ENCODE data around the gene ZNF664.

The ZNF664 gene

DNA sequence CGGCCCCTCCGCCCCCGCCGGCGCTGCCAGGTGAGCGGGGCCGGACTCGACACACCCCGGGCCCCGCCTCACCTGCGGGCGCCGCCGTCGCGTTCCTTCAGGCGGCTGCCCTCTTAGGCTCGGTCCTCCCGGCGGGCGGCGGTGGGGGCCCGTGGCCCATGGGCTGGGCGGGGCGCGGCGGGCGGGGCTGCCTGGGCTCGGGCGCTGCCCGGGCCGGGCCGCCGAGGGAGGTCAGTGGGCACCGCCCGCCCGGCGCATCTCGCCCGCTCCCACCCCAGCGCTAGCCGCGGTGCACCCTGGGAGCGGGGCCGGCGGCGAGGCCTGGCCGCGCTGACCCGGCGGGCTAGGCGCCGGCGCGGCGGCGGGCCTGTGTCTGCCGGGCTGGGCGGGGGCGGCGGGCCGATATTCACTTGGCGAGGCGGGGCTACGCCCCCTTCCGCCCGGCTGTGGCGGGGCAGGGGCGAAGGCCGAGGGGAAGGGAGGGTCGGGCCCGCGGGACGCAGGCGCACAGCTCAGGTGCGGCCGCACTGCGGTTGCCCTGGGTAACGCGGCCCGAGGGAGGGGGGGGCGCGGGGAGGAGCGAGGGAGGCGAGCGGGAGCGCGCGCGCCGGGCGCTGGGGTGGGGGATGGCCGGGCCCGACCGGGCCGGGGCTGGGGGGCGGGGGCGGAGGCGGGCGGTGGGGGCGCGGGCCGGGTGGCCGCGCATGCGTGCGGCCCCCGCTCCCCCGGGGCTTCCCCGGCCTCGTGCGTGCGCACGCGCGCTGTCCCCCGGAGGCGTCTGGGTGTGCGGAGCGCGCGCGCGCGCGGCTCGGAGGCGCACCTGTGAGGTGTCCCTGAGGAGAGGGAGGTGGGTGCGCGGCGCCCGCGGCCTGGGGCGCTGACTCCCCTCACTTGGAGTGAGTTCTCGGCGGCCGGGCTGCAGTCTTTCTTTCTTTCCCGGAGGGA lies at the start of gene ZNF664, which contains the start of gene CCDC92:
Gene ZNF664 (plus strand): TSS at position 759 of the 945 bp plus-strand sequence. CDS start 38,930 bp downstream, outside the sequence.
Gene CCDC92 (minus strand): TSS at position 375 of the 945 bp plus-strand sequence. CDS start 28,526 bp downstream, outside the sequence.
- DNase-seq, result peak; percentile 96

DNA sequence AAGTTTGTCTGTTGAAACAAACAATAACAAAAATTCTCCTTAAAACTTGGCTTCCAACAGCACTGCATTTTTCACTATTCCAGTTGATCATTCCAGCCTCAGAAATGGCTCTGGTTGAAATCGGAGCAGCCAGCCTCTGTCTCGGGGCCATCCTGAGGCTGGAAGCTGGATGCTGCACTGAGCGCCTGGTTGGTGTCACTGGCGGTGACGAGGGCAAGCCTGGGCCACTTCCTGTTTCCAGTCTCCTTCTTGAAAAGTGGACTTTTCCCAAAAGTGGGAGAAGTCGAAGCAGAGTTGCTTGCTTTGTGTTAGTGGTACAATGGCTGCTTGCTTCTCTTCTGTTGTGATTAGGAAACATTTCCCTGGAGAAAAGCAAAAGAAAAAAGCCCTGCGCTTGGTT lies 49.1 kb upstream of the ZNF664 start:
- DNase-seq, result no peak

DNA sequence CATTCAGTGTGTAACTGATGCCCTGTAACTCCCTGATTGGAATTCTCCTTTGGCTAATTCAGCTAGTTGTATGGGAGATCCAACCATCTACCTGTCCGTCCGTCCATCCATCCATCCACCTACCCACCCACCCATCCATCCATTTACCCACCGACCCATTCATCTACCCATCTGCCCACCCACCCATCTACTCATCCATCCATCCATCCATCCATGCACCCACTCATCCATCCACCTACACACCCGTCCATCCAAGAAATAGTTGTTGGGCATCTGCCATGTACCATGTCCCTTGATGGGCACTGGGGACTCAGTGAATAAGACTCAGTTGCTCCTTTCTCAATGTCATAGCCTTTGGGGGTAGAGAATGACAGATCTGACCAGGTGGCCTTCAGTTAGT lies 48.5 kb upstream of the ZNF664 start:
- DNase-seq, result no peak

DNA sequence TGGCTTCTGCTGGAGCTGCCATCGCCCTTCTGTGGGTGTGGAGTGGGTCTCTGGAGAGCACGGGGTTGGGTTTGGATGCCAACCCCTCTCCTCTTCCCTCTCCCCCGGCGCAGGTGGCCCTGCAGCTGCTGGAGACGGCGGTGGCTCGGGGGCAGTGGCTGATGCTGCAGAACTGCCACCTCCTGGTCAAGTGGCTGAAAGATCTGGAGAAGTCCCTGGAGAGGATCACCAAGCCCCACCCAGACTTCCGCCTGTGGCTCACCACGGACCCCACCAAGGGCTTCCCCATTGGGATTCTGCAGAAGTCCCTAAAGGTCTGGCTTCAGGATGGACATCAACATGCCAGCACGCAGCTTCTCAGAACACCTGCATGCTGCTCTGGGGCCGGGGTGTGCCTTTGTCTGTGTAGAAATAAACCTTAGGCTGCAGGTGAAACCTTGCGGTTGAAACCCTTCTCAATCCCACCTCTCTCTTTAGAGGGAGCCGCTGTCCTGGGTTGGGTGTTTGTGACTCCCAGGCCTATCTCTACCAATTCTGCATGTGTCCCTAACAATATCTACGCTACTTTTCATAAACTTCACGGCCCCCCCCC lies 44.6 kb upstream of the ZNF664 start:
- peak; percentile 60 for DNase-seq

DNA sequence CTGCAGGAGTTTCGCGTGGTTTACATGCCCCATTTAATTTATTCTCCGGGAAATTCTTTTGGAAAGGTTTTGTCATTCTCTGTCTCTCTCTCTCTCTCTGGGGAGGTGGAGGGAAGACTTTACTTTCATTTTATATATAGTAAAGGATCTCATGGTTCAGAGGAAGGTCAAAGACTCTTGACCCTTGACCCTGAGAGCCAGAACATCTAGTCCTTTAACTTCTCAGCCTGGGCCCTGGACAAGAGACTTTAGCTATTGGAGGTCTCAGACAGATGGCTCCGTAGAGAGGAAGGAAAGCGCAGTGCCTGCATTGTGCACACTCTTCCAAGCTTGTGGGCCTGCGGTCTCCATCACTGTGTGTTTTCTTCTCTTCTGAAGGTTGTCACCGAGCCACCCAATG lies 44.1 kb upstream of the ZNF664 start:
- DNase-seq, result no peak

DNA sequence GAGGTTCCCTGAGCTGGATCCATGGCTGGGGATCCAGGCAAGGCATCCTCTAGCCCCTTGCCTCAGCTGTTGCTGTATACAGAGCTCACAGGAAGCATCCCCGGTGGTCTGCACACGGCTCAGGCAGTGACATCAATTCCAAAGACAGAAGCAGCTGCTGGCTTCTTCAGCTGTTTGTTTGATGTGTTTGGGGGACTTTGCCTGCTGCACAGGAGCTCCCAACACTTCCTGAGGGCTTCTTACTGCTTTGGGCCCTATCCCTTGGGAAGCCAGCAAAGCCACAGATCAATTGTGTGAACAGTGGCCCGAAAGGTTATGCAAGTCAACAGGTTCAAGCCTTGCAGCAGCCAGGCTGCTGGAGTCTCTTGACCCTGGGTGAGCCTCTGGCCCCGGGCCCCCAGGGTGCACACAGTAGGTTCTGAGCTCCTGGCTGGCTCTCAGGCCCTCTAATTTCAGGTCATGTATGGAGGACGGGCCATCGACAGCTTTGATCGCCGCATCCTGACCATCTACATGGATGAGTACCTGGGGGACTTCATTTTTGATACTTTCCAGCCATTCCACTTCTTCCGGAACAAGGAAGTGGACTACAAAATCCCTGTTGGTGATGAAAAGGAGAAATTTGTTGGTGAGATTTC lies 43.0 kb upstream of the ZNF664 start:
- DNase-seq, result no peak

DNA sequence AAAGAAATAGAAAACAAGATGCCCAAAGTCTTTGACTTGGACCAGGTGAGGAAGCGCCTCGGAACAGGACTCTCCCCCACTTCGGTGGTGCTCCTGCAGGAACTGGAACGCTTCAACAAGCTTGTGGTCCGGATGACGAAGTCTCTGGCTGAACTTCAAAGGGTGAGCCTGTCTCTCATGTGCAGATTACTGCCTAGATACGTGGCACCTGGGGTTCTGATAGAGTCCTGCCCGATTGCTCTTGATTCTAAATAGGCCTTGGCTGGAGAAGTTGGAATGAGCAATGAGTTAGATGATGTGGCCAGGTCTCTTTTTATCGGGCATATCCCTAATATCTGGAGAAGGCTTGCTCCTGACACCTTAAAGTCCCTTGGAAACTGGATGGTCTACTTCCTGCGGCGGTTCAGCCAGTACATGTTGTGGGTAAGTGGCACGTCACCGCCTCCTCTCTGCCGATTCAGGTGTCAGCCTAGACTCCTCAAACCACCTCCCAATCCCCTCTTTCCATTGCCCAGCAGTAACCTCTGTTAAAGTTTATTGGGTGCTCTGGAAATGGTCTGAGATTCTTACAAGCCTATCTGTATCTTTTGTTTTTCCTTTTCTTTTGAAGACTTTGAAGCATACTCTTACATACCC lies 41.2 kb upstream of the ZNF664 start:
- no peak for DNase-seq

DNA sequence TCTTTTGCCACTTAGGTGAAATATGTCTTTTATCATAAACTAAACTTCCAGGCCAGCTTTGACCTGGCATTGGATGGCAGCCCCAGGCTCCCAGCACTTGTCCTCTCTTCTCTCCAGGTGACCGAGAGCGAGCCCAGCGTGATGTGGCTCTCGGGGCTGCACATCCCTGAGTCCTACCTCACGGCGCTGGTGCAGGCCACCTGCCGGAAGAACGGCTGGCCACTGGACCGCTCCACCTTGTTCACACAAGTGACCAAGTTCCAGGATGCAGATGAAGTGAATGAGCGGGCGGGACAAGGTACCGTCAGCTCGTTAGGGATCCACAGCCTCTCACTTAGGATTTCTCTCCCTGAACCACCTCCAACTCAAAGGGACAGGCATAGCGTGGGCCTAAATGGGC lies 39.8 kb upstream of the ZNF664 start:
- no peak for DNase-seq

DNA sequence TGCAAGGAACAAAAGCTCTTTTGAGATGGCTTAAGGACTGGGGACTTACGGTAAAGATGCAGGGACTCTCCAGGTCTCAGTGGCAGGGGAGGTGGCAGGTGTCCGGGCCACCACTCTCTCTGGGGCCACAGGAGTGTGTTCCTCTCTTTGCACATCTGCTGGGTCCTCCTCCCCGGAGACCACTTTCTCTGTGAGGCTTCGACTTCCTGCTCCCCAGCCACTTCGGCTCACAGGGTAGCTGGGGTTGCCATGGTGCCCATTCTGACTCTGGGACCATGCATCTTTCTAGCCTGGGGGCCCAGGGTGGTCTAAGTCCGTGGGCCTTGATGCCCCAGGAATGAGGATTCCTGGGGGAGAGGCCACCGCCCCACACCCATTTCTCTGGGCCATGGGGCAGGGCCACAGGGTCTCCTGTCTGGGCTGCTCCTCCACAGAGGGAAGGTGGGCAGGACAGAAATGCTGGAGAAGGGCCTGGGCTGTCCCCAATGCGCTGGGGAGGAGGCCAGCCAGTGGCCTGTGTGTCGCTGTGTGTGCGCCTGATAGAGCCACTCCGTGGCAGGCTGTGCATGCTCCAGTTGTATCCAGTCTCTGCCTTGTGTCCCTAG lies 38.9 kb upstream of the ZNF664 start:
- DNase-seq, result peak; percentile 19

DNA sequence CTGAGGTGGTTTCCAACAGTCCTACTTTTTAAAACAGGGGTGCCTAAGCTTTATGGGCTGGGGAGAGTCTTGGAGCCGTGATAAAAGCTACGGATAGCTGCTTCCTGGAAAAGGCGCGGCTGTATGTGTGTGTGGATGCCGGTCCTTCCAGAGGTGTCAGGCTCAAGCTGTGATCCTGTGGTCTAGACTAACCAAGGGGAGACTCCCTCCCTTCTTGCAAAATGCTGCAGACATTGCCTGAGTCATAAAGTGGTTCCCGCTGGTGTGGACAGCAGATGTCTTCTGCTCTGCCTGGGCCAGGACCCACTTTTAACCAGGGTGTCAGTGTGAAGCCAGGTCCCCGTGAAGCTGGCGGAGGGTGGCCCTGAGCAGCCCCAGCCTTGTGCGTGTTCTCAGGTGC lies 38.2 kb upstream of the ZNF664 start:
- DNase-seq, result no peak

DNA sequence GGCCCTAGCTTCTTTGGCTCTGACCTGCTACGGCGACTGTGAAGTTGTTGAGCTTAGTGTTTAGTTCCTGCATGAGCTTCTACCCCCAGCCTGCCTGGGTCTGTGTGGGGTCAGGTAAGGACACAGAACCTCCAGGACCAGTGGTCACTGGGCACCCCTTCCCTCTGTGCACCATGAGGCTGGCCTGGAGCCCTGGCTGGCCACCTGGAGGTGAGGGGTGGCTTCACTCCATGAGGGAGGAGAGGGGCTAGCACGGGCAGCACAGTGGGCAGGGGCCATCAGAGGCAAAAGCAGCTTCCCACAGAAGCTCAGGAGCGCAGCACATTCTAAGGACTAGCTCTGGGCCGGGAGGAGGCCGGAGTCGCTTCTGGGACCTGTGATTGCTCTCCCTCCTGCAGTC lies 37.1 kb upstream of the ZNF664 start:
- DNase-seq, result no peak

DNA sequence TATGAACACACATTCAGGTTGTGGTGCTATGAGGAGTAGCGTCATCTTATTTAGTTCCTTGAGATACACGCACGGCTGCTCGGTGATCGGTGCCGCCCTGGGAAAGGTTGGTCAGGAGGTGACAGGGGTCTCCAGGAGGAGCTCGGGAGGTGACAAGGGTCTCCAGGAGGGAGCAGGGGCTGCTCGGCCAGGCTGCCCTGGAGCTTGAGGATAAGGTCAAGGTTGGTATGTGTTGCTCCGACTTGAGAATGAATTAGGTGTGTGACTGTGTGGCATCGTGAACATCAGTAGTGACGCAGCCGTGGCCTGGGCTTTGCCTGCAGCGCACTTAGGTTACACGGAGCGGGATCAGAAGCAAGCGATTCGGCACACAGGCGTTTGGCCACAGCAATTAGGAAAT lies 36.5 kb upstream of the ZNF664 start:
- no peak for DNase-seq

DNA sequence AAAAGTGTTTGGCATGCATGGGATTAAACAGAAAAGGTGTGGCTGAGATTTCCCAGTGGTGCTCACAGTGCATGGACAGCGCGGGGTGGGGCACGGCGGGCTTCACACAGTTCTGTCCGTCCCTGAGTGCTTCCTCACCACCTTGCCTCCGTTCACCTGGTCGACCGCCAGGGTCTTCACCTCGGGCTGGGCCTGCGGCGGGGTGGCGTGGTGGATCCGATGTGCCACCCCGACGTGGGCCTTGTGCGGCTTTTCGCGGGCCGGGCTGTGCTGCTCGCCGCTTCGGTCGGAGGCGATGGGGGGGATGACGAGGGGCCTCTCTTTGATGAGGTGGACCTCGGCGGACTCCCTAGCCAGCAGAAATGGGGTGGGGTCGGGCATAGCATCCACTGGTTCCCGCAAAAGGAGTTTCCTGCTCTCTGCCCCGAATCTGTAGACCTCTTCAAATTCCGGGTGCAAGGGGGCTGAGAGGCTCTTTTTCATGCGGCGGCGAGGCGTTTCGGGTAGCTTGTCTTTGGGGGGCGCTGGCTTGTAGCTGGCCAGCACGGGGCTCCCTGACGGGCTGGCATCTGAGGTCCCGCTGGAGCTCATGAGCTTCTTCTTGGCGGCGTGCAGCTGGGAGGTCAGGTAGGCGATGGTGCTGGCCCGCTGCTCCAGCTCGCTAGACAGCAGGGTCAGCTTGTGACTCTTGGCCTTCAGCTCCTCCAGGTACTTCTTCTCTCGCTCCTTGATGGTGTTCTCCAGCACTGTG lies 35.9 kb upstream of the ZNF664 start:
- DNase-seq, result no peak

DNA sequence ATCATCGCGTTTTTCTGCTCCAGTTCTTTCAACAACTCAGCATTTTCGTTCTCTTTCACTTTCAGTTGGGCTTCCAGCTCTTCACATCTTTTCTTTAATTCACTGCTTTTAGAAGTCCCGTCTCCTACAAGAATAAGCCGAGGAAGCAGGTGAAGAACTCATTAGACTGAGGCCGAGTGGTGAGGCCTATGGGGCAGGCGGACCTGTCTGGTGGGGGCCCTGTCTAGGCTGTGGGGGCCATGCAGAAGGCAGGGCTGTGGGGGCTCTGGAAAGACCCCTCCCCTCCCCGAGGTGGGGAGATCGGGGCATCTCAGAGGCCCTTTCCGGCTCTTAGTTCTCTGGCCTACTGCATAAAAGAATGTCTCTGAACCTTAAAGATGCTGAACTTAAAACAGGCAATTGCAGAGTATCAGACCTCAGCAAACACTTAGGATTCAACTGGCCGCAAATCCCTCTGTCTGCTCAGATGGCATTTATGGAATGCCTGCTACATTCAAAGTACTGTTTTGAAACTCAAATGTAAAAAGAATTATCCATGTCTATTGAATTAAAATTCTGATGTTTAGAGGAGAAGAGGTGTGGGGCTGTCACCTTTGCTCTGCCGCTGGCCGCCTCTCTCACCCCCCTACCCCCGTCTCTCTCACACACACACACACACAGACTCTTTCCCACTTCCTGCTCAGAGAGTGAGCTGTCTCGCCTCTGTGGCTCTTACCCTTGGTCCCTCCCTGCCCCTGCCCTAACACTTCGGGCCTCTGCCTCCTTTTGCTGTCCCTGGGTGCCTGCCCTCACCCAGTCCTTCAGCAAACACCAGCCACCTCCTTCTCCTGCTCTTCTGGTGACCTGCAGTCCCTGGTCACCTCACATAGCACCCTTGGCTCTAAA lies 35.1 kb upstream of the ZNF664 start:
- DNase-seq, result no peak

DNA sequence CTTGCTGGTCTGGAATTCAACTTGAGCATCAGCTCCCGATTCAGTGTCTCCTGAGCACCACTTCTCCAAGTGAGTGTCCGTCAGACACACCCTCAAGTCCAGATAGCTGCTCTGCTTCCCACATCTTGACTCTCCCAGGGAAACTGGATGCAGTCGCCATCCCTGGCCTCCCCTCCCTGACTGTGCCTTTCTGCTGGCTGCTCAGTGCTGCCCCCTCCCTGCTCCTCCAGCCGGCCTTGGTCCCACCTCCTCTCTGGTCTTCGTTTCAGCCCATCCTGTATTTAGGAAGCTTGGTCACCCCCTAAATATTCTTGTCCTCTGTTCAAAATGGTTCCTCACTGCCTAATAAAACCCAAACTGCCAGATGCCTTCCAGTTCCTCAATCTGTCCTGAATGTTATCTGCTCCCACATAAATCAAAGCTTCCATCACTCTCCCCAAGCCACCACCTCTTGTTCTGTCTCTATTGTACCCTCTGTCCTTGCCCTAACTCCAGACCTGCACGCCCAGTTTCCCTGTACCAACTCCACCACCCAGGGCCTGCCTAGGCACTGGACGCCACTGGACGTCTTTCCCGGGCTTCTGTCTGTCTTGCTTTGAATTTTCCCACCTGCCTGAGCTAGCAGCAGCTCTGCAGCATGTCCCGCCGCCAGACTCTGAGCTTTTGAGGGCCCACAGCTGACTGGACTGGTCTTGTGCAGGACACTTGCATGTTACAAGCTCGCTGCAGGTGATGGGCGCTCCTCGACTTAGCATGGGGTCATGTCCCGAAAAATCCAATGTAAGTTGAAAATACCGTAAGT lies 34.1 kb upstream of the ZNF664 start:
- DNase-seq, result no peak

DNA sequence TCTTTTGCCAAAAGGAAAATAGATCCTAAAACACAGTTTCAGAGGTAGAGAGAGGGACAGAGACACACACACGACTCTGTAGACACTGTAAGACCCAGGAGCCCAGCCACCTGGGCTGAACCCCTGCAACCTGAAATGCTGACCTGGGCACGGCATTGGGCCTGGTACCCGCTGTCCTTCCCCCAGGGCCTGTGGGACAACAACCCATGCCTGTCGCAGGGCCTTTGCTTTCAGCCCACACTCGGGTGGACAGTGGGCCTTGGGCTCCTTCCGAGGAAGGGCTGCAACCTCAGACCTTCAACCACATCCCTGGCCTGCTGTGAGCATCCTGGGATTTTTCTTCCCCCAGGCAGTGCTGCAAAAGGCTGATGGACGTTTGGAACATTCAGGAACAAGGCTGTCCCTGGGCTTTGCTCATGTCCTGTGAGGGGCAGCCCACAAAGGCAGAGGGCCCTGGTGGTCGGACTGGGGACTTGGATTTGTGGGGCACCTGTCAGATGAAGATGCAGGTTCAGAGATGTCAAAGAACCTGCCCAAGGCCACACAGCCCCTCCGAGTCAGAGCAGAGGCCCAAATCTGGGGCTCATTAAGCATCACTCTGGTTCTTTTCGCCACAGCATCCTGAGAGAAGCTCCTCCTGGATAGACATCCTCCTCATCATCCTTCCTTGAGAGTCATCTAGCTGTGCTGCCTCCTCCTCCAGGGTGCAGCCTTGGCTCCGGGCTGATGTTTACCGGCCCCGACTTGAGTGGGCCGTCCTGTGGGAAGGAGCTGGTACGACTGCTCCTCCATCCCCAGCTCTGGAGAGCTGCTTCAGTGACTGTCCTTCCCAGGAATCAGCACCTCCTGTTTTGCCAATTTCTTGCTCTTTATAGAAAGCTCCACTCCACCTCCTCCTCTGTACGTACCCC lies 33.0 kb upstream of the ZNF664 start:
- no peak for DNase-seq

DNA sequence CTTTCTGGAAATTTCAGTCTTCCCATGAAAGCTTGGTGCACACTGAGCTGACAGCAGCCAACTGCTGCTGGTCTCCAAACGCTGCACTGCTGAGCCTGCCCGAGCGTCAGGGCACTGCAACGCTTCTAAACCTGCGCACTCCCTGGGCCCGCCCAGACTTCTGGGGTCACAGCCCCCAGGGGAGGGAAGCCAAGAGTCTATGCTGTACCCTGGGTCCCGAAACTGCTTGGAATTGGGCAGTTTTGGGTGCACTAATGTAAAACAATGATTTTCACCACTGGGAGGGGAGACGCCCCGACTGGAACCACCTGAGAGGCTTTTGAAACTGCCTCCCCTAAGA lies 32.4 kb upstream of the ZNF664 start:
- DNase-seq, result no peak

DNA sequence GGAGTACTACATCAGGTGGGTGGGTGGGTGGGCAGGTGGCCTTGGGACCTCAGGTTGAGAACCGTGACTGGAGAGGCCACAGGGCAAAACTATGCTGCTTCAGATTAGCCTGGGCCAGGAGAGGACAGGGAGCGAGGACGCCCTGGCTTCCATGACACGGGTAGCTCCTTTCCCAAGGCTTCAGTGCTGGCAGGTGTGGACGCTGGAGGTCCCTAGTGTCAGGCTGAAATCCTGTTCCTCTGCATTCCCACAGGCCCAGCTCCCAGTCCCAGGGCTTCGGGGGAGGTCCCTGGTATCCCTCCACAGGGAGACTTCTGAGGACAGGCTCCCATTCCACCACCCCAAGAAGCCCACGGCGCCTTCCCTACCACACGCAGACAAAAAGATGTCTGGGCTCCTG lies 32.0 kb upstream of the ZNF664 start:
- no peak for DNase-seq

DNA sequence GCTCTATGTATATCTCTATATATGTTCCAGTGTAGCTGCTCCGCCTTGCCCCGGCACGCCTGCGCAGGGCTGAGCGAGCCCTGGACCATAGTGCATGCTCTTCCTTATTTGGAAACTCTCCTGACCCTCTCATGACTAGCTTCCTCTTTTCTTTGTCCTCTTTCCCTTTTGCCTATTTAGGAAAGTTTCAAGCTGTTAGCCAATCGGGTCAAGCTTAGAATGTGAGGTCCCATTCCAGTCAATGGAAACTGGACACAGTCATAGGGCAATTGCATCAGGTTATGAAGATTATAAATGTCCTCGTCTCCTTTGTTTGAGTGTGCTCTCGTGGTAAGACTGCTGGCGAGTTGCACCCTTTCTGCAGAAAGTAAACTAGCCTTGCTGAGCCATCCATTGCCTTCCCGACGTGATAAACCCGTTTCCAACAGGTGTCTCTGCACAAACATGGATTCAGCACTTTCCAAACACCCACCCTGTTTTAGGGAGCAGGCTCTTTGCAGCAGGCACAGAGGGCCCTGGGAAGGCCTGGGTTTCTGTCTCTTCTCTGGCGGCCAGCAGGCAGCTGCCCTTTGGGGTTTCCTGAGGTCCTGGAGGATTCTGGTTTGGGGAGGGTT lies 31.3 kb upstream of the ZNF664 start:
- no peak for DNase-seq
